Epidermal melanocyte (primary cell): ENCODE data around the gene WFDC9.
"Not testable (repeated sequence)": the region's sequence is repeated elsewhere in the genome, so short reads cannot be mapped to it uniquely, and the experiment has no call there.

ENCODE experiments used
- DNase-seq: peaks from one replicate; pipeline ENCODE4 v3.0.0; 2011; ENCODE audit warnings: low spot score; ENCODE audit not compliant: insufficient read length

WFDC9 gene

GRCh38 chr20:45592574-45593189 lies 38.4 kb downstream of the WFDC9 start:
- DNase-seq: no peak

- no peak for DNase-seq
Measured at GRCh38 chr20:45589725-45590124, 41.4 kb downstream of the WFDC9 start.

GRCh38 chr20:45588800-45589199 lies 42.3 kb downstream of the WFDC9 start:
- DNase-seq: no peak

- not testable (repeated sequence) for DNase-seq
Measured at GRCh38 chr20:45585986-45586385, 45.1 kb downstream of the WFDC9 start.

- DNase-seq: not testable (repeated sequence)
Measured at GRCh38 chr20:45584294-45584693, 46.8 kb downstream of the WFDC9 start.

- DNase-seq: no peak
Measured at GRCh38 chr20:45583502-45583901, 47.6 kb downstream of the WFDC9 start.

- DNase-seq: no peak
Measured at GRCh38 chr20:45581702-45582101, 49.4 kb downstream of the WFDC9 start.

- no peak for DNase-seq
Measured at GRCh38 chr20:45579184-45579583, 51.9 kb downstream of the WFDC9 start, which contains the start of gene WFDC8. Gene WFDC8, minus strand, starts transcription at chr20:45579284. Its CDS starts 37 bp downstream, at chr20:45579247.

- DNase-seq: no peak
Measured at GRCh38 chr20:45578231-45578630, 52.9 kb downstream of the WFDC9 start.

GRCh38 chr20:45576995-45577394 lies 54.1 kb downstream of the WFDC9 start:
- DNase-seq: no peak

GRCh38 chr20:45575931-45576330 lies 55.2 kb downstream of the WFDC9 start:
- no peak for DNase-seq

- DNase-seq: not testable (repeated sequence)
Measured at GRCh38 chr20:45569650-45570049, 61.4 kb downstream of the WFDC9 start.

GRCh38 chr20:45564760-45565276 lies 66.3 kb downstream of the WFDC9 start:
- no peak for DNase-seq
